Thymus (tissue), 11 donors: Measurements from ENCODE around the gene CLPSL1. TPM values are rescaled to one million over a fixed set of nuclear protein-coding genes. Genes with fewer than 3 reads are reported as not detected.

Experiments
- DNase-seq, 9 donors: peaks; one replicate each; pipeline ENCODE4 v3.0.0-alpha.2; 2013; ENCODE audit warnings: low spot score in 9 of 9, low read depth in 6 of 9, missing footprints in 1 of 9
- H3K27ac ChIP-seq, 2 donors: one replicate each; pipeline ENCODE4 v1.5.1; 2013; ENCODE audit warnings: control low read depth in 1 of 2, low read depth in 1 of 2, low read length in 1 of 2, mild to moderate bottlenecking in 1 of 2, moderate library complexity in 1 of 2
- H3K27me3 ChIP-seq, 2 donors: one replicate each; pipeline ENCODE4 v1.5.1; 2013; ENCODE audit warnings: low read length in 1 of 2; ENCODE audit not compliant: control insufficient read depth in 2 of 2, insufficient read depth in 1 of 2
- H3K36me3 ChIP-seq, 2 donors: one replicate each; pipeline ENCODE4 v1.5.1; 2013; ENCODE audit warnings: low read length in 1 of 2, mild to moderate bottlenecking in 1 of 2, moderate library complexity in 1 of 2; ENCODE audit not compliant: control insufficient read depth in 2 of 2, insufficient read depth in 2 of 2
- H3K4me1 ChIP-seq, 2 donors: one replicate each; pipeline ENCODE4 v1.5.1; 2013; ENCODE audit warnings: low read length in 2 of 2; ENCODE audit not compliant: control insufficient read depth in 2 of 2, insufficient read depth in 2 of 2
- H3K4me3 ChIP-seq, 2 donors: one replicate each; pipeline ENCODE4 v1.5.1; 2013; ENCODE audit warnings: low read length in 2 of 2, control low read depth in 1 of 2, mild to moderate bottlenecking in 1 of 2
- H3K9me3 ChIP-seq, 2 donors: one replicate each; pipeline ENCODE4 v1.5.1; 2013; ENCODE audit warnings: low read length in 1 of 2, mild to moderate bottlenecking in 1 of 2; ENCODE audit not compliant: control insufficient read depth in 2 of 2, insufficient read depth in 1 of 2
- WGBS: extraction: QIAGEN DNeasy Blood & Tissue Kit; methylation state at CpG from one replicate; pipeline ENCODE4 v1.1.7; 2013; 5-methylcytosine and 5-hydroxymethylcytosine counted together
- polyA plus RNA-seq: library from polyadenylated mRNA; stranded (reverse); fragments of 200-250 nt; gene quantifications from one replicate; pipeline ENCODE4 v1.2.3, GENCODE V29; 2013
- total RNA-seq: library from RNA; stranded (reverse); fragments of 120-200 nt; gene quantifications from one replicate; pipeline ENCODE4 v1.2.4, GENCODE V29; 2013
- donor health status: healthy.

The CLPSL1 gene
- total and polyA plus RNA-seq, 2 donors = 0.14 TPM; not detected in 1

DNA sequence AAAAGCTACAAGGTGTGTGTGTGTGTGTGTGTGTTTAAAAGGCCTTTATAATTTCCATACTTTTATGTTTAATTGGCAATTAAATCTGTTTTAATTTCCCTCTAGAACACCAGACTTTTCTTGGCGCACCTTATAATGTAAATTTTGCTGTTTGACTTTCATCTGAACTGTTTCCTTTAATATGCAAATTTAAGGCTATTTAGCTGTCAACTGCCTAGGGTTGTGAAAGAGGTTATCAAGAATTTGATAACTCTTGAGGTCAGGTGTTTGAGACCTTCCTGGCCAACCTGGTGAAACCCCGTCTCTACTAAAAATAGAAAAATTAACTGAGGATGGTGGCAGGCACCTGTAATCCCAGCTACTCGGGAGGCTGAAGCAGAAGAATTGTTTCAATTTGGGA lies 20.3 kb downstream of the CLPSL1 start:
- DNase-seq = no peak
- Histone ChIP-seq H3K4me1 (peaks cover 2 to 3% of the 10 kb centered on the region in 2 donors), H3K4me3 (no peak overlapping the region), H3K27me3 (peaks cover 0 to 12% of the 10 kb centered on the region in 2 donors), H3K36me3 (no peaks in the 10 kb centered on the region), H3K27ac (no peak overlapping the region), H3K9me3 (no peaks in the 10 kb centered on the region)
- 95% methylated on average over 3 of the region's 3 CpGs for WGBS

DNA sequence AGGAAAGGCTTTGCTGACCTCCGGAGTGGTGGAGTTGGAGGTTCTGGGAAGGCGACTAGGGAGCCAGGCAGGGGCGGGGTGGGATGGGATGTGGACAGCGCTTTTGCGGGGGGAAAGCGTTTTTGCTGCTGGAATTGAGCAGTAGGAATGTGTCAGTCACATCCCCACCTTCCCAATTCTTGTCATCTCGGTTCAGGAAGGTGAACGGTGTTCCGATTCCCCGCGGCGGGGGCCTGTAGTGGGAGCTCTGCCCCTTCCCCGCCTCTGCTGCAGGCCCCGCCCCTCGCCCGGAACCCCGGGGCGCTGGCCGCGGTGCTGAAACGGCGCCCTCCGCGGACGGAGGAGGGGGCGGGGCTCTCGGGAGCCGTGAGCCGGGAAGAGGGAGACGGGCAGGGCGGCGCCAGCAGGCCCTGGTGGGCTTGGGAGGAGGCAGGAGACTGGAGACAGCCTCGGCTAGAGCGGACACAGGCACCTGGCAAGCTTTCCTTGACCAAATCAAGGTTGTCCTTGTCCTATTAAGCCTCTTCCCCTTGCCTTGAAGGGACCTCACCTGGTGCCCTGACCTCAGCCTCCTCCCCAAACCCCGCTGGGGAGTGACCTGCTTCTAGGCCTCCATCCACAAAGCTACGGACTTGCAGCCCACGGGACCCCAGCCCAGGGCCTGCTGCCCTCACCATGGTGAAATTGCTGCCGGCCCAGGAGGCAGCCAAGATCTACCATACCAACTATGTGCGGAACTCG lies 24.3 kb downstream of the CLPSL1 start, which contains the start of gene LHFPL5:
Gene LHFPL5, plus strand, starts transcription at position 357 of the 741 bp plus-strand sequence. Its CDS starts 319 bp downstream, at position 676.
- no peaks in the 10 kb centered on the region for H3K36me3 ChIP-seq
- DNase-seq = peak; percentile 3 to 75 (median 57)
- peaks cover 2 to 3% of the 10 kb centered on the region in 2 donors for H3K4me1 ChIP-seq
- 13% methylated on average over 40 of the region's 40 CpGs for WGBS
- H3K27ac ChIP-seq = no peak within 1 kb of the TSS
- no peak within 1 kb of the TSS for H3K4me3 ChIP-seq
- no peaks in the 10 kb centered on the region for H3K9me3 ChIP-seq
- peaks cover 0 to 12% of the 10 kb centered on the region in 2 donors for H3K27me3 ChIP-seq

DNA sequence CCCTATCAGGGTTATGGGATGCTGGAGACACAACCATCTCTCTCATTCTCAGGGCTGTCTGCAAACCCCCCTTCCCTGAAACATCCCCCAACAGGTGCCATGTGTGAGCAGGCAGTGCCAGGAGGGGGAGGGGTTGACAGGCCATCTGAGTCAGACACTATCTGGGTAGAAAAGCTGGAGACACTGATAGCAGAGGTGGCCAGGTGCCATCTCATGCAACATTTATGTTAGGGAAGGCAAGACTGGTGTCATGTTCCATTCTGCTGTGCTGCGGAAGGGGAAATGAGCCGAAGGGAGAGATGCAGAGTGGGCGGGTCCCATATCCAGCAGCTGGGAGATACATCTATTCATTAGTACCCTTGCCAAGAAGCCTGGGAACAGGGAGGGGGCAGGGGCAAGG lies 27.9 kb downstream of the CLPSL1 start:
- Histone ChIP-seq H3K4me3 (no peak overlapping the region), H3K36me3 (no peaks in the 10 kb centered on the region), H3K27ac (no peak overlapping the region), H3K4me1 (peaks cover 2 to 3% of the 10 kb centered on the region in 2 donors), H3K9me3 (no peaks in the 10 kb centered on the region), H3K27me3 (peaks cover 0 to 14% of the 10 kb centered on the region in 2 donors)
- no peak for DNase-seq
- 78% methylated on average over 3 of the region's 3 CpGs for WGBS

DNA sequence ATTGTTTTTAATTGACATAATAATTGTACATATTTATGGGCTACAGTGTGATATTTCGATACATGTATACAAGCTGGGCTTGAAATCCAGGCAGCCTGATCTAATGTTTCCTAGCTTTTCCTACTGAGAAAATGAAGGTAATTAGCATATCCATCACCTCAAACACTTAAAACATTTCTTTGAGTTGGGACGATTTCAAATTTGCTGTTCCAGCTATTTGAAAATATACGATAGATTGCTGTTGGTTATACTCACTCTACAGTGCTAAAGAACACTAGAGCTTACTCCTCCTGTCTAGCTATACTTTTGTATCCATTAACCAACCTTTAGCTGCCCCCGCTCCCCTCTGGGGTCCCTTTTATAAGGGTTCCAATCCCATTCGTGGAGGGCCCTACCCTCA lies 29.0 kb downstream of the CLPSL1 start:
- Histone ChIP-seq H3K27me3 (peaks cover 0 to 12% of the 10 kb centered on the region in 2 donors), H3K4me1 (peaks cover 2% of the 10 kb centered on the region in 2 donors), H3K9me3 (no peaks in the 10 kb centered on the region), H3K36me3 (no peaks in the 10 kb centered on the region), H3K27ac (no peak overlapping the region), H3K4me3 (no peak overlapping the region)
- DNase-seq = no peak
- WGBS = 88% methylated on average over 5 of the region's 5 CpGs

DNA sequence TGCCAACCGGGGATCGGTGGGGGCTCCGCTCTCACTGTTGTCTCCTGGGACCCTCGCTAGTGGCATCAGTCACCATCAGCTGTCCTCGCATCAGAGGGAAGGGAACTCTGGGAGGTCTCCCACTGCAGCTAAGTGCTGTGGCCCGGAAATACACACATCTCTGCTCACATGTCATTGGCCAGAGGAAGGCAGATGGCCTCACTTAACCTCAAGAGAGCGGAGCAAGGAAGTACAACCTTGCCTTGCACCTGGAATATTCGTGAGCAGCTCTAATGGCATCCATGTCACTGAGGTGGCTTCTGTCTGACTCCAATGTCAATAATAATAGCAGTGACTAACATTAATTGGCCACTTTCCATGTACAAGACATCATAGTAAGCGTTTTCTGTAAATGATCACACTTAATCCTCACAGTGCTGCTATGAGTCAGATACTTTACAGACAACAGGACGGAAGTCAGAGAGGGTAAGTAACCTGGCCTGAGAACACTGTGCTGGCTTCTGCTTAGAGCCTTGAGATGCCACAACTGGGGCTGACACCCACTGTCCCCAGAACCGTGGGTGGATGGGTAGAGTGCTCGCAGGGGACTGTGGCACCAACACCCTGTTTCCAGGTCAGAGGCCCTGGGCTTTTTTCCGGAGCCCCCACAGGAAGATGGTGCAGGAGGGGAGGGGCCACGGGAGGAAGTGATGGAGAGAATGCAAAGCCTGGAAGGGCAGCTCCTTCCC lies 30.3 kb downstream of the CLPSL1 start:
- Histone ChIP-seq H3K4me3 (no peak overlapping the region), H3K27ac (no peak overlapping the region), H3K27me3 (peaks cover 0 to 2% of the 10 kb centered on the region in 2 donors), H3K4me1 (no peaks in the 10 kb centered on the region), H3K9me3 (peaks cover 0 to 1% of the 10 kb centered on the region in 2 donors), H3K36me3 (no peaks in the 10 kb centered on the region)
- DNase-seq = no peak
- 86% methylated on average over 14 of the region's 14 CpGs for WGBS

DNA sequence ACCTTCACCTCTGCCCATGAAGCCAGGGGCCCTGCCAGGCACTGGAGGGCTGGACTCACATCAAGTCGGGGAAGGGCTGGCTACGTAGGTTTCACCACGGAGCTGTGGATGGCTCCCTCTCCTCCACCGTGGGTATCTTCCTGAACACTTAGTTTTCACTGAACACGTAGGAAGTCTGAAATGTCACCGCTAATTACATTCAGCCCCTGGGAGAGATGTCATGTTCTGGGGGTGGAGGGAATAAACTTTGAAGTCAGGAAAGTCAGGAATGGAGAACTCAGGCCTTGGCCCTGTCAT lies 30.8 kb downstream of the CLPSL1 start:
- Histone ChIP-seq H3K9me3 (peaks cover 0 to 6% of the 10 kb centered on the region in 2 donors), H3K36me3 (no peaks in the 10 kb centered on the region), H3K4me3 (no peak overlapping the region), H3K27ac (no peak overlapping the region), H3K4me1 (no peaks in the 10 kb centered on the region), H3K27me3 (peaks cover 0 to 2% of the 10 kb centered on the region in 2 donors)
- DNase-seq = no peak
- 88% methylated on average over 6 of the region's 6 CpGs for WGBS

DNA sequence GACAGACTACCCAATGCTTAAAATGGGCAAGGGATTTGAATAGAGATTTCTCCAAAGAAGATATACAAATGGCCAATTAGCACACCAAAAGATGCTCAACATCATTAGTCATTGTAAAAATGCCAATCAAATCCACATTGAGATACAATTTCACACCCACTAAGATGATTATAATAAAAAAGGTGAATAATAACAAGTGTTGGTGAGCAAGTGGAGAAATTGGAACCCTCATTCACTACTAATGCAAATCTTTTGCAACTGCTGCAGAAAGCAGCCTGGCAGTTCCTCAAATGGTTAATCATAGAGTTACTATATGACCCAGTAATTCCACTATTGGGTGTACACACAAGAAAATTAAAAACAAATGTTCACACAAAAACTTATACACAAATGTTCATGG lies 36.7 kb downstream of the CLPSL1 start:
- no peak overlapping the region for H3K27ac ChIP-seq
- no peak for DNase-seq
- no peaks in the 10 kb centered on the region for H3K4me1 ChIP-seq
- H3K27me3 ChIP-seq = no peaks in the 10 kb centered on the region
- H3K9me3 ChIP-seq = peaks cover 0 to 10% of the 10 kb centered on the region in 2 donors
- H3K36me3 ChIP-seq = no peaks in the 10 kb centered on the region
- H3K4me3 ChIP-seq = no peak overlapping the region

DNA sequence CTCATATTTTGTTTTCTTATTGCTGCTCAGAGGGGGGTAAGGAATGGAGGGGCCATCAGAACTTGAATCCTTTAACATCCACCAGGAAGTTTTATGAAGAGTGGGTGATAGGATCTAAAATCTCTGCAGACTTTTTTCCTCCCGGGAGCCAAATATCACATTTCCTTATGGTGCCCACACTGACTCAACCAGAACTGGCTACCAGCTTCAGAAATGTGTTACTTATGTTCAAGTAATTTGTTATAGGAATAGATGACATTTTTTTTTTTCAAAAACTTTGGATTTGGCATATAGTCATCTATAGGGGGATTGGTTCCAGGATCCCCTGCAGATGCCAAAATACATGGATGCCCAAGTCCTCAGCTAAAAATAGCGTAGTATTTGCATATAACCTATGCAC lies 42.8 kb downstream of the CLPSL1 start:
- WGBS = 93% methylated on average over 2 of the region's 2 CpGs
- no peak for DNase-seq
- H3K4me1 ChIP-seq = no peaks in the 10 kb centered on the region
- no peaks in the 10 kb centered on the region for H3K36me3 ChIP-seq
- H3K9me3 ChIP-seq = no peaks in the 10 kb centered on the region
- no peak overlapping the region for H3K4me3 ChIP-seq
- H3K27me3 ChIP-seq = no peaks in the 10 kb centered on the region
- H3K27ac ChIP-seq = no peak overlapping the region

DNA sequence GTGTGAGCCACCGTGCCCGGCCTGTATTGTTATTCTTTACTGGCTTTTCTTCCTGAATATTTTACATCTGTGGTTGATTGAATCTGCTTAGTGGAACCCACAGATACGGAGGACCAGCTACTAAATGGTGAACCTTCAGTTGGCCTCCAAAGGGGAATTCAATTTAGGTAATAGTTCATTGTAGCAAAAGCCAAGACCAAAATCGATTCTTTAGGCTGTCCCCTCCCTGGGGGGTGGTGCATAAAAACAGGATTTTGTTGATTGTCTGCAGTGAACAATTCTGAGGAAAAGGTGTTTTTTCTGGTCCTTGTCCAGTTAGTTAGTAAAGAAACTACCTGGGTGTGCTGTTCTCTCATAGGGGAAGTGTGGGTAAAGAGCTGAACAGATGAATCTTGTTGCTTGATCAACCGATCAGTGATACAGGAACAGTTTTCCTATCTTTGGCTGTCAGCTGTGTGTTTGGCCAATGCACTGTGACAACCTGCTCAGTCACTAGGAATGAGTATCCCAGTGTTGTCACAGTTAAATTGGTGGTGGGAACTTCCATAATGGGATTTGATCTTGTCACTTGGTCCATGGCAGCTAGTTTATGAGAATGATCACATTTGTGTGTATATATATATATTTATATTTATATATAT lies 43.9 kb downstream of the CLPSL1 start:
- no peaks in the 10 kb centered on the region for H3K4me1 ChIP-seq
- no peak overlapping the region for H3K4me3 ChIP-seq
- no peaks in the 10 kb centered on the region for H3K27me3 ChIP-seq
- no peak overlapping the region for H3K27ac ChIP-seq
- no peaks in the 10 kb centered on the region for H3K9me3 ChIP-seq
- no peaks in the 10 kb centered on the region for H3K36me3 ChIP-seq
- no peak for DNase-seq
- 89% methylated on average over 5 of the region's 5 CpGs for WGBS
